Choroid plexus epithelial cell (primary cell): ENCODE results near the gene NMT2.

ENCODE experiments used
- DNase-seq: peaks from one replicate; pipeline ENCODE4 v3.0.0-alpha.2; 2010; ENCODE audit warnings: low read depth
- H3K4me3 ChIP-seq: 2 replicates; pipeline ENCODE4 v1.5.1; 2011; ENCODE audit warnings: low read depth, mild to moderate bottlenecking, control low read depth, low read length, moderate library complexity
- TF ChIP-seq, protein P1 (sequence below): conservative IDR thresholded peaks from 2 replicates; pipeline ENCODE4 v1.5.1; 2011; ENCODE audit warnings: low read depth, mild to moderate bottlenecking, control low read depth, inconsistent platforms, low read length, moderate library complexity

NMT2 gene

DNA sequence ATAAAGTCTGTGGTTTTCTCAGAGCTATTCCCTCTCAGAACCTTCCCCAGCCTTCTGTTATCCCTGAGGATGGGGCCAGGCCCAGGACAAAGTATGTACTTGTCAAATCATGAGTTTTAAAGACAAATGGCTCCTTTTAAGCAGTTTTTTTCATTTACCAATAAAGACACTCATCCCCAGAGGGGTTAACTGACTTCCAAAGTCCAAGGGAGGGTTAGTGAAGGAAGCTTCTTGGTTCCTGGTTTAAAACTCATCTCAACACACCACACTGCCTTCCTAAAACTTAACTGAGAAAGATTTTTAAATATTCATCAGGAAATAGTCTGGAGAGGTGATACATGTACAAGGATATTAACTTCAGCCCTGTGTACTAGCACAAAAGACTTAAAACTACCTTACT is 15.9 kb downstream of the NMT2 start:
- TF ChIP-seq, protein P1, sequence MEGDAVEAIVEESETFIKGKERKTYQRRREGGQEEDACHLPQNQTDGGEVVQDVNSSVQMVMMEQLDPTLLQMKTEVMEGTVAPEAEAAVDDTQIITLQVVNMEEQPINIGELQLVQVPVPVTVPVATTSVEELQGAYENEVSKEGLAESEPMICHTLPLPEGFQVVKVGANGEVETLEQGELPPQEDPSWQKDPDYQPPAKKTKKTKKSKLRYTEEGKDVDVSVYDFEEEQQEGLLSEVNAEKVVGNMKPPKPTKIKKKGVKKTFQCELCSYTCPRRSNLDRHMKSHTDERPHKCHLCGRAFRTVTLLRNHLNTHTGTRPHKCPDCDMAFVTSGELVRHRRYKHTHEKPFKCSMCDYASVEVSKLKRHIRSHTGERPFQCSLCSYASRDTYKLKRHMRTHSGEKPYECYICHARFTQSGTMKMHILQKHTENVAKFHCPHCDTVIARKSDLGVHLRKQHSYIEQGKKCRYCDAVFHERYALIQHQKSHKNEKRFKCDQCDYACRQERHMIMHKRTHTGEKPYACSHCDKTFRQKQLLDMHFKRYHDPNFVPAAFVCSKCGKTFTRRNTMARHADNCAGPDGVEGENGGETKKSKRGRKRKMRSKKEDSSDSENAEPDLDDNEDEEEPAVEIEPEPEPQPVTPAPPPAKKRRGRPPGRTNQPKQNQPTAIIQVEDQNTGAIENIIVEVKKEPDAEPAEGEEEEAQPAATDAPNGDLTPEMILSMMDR, result no peak
- H3K4me3 ChIP-seq, result no peak overlapping the region
- DNase-seq, result no peak

DNA sequence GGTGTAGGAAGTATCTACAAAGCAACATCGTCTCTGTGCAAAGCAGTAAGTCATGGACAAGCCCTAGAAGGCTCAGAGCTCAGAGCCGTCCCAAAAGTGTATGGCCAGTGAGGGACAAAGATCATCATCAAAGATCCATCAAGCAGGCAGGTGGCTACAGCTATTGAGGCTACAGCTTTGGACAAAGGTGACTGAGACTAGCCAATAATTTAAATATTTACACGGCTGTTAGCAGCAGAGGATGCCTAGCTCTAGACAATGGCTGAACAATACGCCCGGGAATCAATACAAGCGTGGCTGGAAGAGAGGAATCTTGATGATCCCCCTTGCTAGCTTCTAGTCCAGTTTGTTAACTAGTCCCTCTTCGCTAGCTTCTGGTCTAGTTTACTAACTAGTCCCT is 17.9 kb downstream of the NMT2 start:
- H3K4me3 ChIP-seq, result no peak overlapping the region
- no peak for DNase-seq
- TF ChIP-seq, protein P1, result no peak

DNA sequence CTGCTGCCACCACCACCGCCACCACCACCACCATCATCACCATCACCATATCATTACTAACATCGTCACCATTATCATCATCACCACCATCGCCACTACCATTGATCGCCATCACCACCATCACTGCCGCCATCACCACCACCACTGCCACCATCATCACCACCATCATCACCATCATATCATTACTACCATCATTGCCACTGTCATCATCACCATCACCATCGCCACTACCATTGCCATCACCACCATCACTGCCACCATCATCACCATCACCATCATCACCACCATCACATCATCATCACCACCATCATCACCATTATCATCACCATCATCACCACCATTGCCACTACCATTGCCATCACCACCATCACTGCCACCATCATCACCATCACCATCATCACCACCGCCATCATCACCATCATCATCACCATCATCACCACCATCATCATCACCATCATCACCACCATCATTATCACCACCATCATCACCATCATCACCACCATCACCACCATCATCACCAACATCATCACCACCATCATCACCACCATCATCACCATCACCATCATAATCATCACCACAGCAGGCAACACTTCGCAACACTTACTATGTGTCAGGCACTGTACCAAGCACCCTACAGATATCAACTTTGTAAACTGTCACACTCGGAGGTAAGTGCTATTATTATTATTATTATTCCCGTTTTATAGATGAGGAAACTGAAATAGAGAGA is 19.3 kb downstream of the NMT2 start:
- TF ChIP-seq, protein P1, result no peak
- no peak overlapping the region for H3K4me3 ChIP-seq
- DNase-seq, result no peak

DNA sequence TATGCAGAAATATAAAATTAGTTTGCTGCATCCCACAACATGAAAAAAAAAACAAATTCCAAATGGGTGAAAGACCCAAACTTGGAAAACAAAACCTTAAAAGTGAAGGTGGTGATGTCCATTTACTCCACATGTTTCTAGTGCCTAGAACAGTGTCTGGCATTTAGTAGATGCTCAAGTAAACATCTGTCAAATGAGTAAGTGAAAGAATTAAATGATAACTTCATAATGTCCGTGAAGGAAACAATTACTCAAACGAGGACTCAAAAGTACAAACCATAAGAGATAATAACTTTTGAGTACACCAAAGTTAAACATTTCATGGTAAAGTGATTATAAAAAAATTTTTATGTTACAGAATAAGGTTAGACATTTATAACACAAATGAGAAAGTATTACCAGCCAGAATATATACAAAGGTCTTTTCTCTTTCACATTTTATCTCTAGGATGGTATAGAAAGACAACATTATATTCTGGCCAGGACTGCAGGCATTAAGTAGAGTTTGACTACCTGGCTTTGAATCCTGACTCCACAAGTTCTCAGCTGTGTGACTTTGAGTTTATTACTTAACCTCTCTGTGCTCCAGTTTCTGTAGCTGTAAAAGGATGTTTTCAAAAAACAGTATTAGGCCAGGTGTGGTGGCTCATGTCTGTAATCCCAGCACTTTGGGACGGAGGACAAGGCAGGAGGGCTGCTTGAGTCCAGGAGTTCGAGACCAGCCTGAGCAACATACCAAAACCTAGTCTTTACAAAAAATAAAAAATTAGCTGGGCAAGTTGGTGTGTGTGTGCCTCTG is 20.7 kb downstream of the NMT2 start:
- H3K4me3 ChIP-seq, result no peak overlapping the region
- DNase-seq, result no peak
- TF ChIP-seq, protein P1, result no peak

DNA sequence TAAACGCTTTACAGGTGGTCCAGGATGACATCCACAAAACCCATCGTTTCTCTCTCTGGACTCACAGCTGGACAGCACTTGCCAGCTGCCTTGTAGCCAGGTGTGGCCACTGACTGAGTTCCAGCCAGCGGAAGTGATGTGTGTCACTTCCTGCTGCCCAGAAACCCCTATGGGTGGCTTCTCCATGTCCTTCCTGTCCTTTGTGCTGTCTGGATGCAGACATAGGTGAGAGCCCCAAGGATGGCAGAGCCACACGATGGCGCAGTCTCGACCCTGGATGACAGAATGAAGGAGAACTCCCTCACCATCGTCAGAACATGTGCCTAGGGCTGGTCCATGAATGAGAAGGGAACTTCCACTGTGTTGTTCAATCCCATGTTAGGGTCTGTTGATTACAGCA is 22.1 kb downstream of the NMT2 start:
- H3K4me3 ChIP-seq, result no peak overlapping the region
- TF ChIP-seq, protein P1, result no peak
- DNase-seq, result no peak

DNA sequence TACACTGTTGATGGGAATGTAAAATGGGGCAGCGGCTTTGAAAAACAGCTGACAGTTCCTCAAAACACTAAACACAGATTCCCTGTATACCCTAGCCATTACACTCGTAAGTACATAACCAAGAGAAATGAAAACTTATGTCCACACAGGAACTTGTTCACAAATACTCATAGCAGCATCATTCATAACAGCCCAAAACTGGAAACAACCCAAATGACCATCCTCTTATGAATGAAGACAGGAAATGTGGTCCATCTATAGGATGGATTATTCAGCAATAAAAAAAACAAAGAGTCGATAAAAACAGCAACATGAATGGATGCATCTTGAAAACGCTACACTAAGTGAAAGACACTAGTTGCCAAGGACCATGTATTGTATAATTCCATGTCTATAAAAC is 23.7 kb downstream of the NMT2 start:
- DNase-seq, result no peak
- TF ChIP-seq, protein P1, result no peak
- no peak overlapping the region for H3K4me3 ChIP-seq
